Tibial nerve (tissue), 4 donors: Measurements from ENCODE around the gene POU3F3. TPM values are rescaled to one million over a fixed set of nuclear protein-coding genes. Genes with fewer than 3 reads are reported as not detected.

ENCODE experiments used
- DNase-seq, 2 donors: peaks; one replicate each; pipeline ENCODE4 v3.0.0-alpha.2; 2019; ENCODE audit warnings: low spot score in 2 of 2
- H3K27ac ChIP-seq, 4 donors: fragments of 200-600 bp; sonication (generic) in 3 of 4; one replicate each; pipeline ENCODE4 v1.5.1; 2017 to 2019; ENCODE audit warnings: mild to moderate bottlenecking in 1 of 4
- H3K27me3 ChIP-seq, 2 donors: fragments of 200-600 bp; sonication (generic) in 1 of 2; one replicate each; pipeline versions ENCODE4 v1.5.1 to v1.6.0; 2017 to 2019
- H3K36me3 ChIP-seq, 3 donors: fragments of 200-600 bp; sonication (generic); one replicate each; pipeline ENCODE4 v1.5.1; 2018 to 2019
- H3K4me1 ChIP-seq, 4 donors: fragments of 200-600 bp; sonication (generic) in 3 of 4; one replicate each; pipeline ENCODE4 v1.5.1; 2017 to 2019
- H3K4me3 ChIP-seq, 4 donors: fragments of 200-600 bp; sonication (generic) in 3 of 4; one replicate each; pipeline ENCODE4 v1.5.1; 2017 to 2019; ENCODE audit warnings: mild to moderate bottlenecking in 1 of 4, moderate library complexity in 1 of 4
- H3K9me3 ChIP-seq, 4 donors: fragments of 200-600 bp; sonication (generic) in 3 of 4; one replicate each; pipeline ENCODE4 v1.5.1; 2017 to 2019
- CTCF ChIP-seq, 5 experiments: fragments of 200-600 bp in 3 of 5; fragments of 450-650 bp in 2 of 5; sonication (generic) in 3 of 5; IDR thresholded peaks; one replicate each; pipeline ENCODE4 v1.5.1; 2016 to 2019; ENCODE audit warnings: antibody characterized with exemption in 5 of 5, mild to moderate bottlenecking in 3 of 5, moderate library complexity in 2 of 5
- EP300 ChIP-seq, 2 donors: sonication (generic); formaldehyde crosslinking; IDR thresholded peaks; one replicate each; pipeline ENCODE4 v1.6.1; 2017; ENCODE audit warnings: antibody characterized with exemption in 2 of 2, mild to moderate bottlenecking in 1 of 2
- POLR2A ChIP-seq, 2 donors: fragments of 450-650 bp; IDR thresholded peaks; one replicate each; pipeline ENCODE4 v1.6.1; 2017; ENCODE audit warnings: antibody characterized with exemption in 2 of 2, mild to moderate bottlenecking in 2 of 2, moderate library complexity in 2 of 2
- WGBS, 2 donors: methylation state at CpG; one replicate each; pipeline ENCODE4 v1.1.5; 2018; 5-methylcytosine and 5-hydroxymethylcytosine counted together
- total RNA-seq, 4 donors: library from RNA; depleted of rRNA; stranded (reverse); fragments of >200 nt; gene quantifications; one replicate each; pipeline ENCODE4 v1.1.0, GENCODE V29; 2016

The POU3F3 gene
- total RNA-seq, 4 donors from 2014 or later: not detected

GRCh38 chr2:104818264-104818663, 35.7 kb upstream of the POU3F3 start:
- no peaks in the 10 kb centered on the region for H3K9me3 ChIP-seq
- 76 to 77% methylated on average over 6 of the region's 6 CpGs for WGBS, 2 donors
- H3K27me3 ChIP-seq: no peaks in the 10 kb centered on the region

GRCh38 chr2:104820126-104820525, 33.8 kb upstream of the POU3F3 start:
- TF ChIP-seq EP300 (IDR thresholded peaks at IDR 0.05) (no peak), POLR2A (IDR thresholded peaks at IDR 0.05) (no peak), CTCF (IDR thresholded peaks at IDR 0.05) (no peak)
- 75 to 84% methylated on average over 3 of the region's 3 CpGs for WGBS, 2 donors
- Histone ChIP-seq H3K4me3 (no peak overlapping the region), H3K9me3 (no peaks in the 10 kb centered on the region), H3K27me3 (no peaks in the 10 kb centered on the region), H3K27ac (no peak overlapping the region), H3K4me1 (no peaks in the 10 kb centered on the region), H3K36me3 (no peaks in the 10 kb centered on the region)
- no peak for DNase-seq

More at GRCh38 chr2:104818264-104818663, 35.7 kb upstream of the POU3F3 start:
- Histone ChIP-seq H3K27ac (no peak overlapping the region), H3K36me3 (no peaks in the 10 kb centered on the region), H3K4me1 (no peaks in the 10 kb centered on the region), H3K4me3 (no peak overlapping the region)
- DNase-seq: no peak
- TF ChIP-seq POLR2A (IDR thresholded peaks at IDR 0.05) (no peak), EP300 (IDR thresholded peaks at IDR 0.05) (no peak), CTCF (IDR thresholded peaks at IDR 0.05) (no peak)

DNA sequence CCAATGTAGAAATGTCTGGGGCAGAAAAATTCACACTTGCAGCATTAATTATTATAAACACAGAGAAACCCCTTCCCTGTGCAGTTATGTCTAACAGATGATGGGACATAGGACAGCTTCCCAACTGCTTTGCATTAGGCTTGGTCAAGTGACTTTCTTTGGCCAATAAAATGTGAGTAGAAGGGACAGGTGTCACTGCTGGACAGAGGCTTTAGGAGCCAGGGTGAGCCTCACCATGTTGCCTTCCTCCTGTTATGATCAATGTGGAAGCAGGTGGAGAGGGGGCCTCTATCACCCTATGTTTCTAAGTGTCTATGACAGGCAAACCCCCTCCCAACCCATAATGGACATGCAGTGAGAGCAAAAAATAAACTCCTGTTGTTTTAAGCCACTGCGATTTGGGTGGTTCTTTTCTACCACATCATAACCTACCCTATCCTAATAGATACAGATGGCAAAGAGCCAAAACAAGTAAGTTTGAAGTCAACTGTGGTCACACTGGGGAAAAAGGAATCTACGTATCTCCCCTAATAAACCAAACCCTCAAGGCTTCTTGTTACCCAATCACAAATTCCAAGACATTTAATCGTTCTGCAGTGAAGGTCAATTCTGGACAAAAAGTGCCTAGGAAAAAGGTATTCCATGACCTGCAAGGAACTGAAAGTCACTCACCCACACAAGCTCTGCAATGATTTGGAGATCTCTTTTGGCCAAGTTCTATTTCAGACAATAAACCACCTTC, 28.6 kb upstream of the POU3F3 start:
- no peak for DNase-seq
- Histone ChIP-seq H3K36me3 (no peaks in the 10 kb centered on the region), H3K27ac (no peak overlapping the region), H3K27me3 (no peaks in the 10 kb centered on the region), H3K4me3 (no peak overlapping the region), H3K9me3 (no peaks in the 10 kb centered on the region), H3K4me1 (no peaks in the 10 kb centered on the region)
- WGBS, 2 donors: 37 to 51% methylated on average over 3 of the region's 3 CpGs
- TF ChIP-seq CTCF (IDR thresholded peaks at IDR 0.05) (no peak), EP300 (IDR thresholded peaks at IDR 0.05) (no peak), POLR2A (IDR thresholded peaks at IDR 0.05) (no peak)

DNA sequence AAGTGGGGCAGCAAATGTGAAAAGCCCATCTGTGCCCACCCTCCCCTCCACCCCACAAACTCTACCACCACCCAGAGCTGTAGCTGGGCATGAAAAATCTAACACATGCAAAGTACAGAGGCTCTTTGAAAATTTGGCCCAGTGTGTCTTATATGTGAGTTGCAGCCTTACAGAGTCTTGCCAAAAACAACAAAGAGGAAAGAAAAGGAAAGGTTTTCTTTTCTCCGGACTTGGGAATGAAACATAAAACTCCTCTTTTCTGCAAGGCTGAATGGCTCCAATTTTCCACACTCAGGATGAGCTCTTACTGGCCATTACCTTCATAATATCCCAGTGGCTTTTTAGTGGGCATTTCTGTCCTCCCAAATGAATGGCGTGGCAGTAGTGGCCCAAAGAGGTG, 27.9 kb upstream of the POU3F3 start:
- no peak overlapping the region for H3K4me3 ChIP-seq
- TF ChIP-seq EP300 (IDR thresholded peaks at IDR 0.05) (no peak), CTCF (IDR thresholded peaks at IDR 0.05) (no peak), POLR2A (IDR thresholded peaks at IDR 0.05) (no peak)
- DNase-seq: no peak
- no peaks in the 10 kb centered on the region for H3K9me3 ChIP-seq
- no peaks in the 10 kb centered on the region for H3K36me3 ChIP-seq
- H3K27ac ChIP-seq: no peak overlapping the region
- no peaks in the 10 kb centered on the region for H3K4me1 ChIP-seq
- 16 to 42% methylated on average over 2 of the region's 2 CpGs for WGBS, 2 donors
- no peaks in the 10 kb centered on the region for H3K27me3 ChIP-seq

DNA sequence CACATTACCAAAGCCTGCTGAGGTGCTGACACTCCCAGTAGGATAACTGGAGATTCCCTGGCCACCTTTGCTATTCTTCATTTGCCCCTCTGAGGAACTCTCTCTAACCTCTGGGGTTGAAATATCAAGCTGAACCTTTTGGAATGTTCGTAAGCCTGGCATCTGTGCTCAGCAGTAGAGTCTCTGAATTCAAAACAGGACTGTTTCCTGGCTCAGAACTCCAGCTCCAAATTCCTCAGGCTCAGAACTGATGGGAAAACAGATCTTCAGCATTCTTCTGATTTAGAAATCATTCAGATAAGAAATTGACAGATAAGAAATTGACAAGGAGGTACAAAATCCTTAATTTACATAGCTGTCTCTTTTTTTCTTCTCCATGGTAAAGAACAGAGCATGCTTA, 22.2 kb upstream of the POU3F3 start:
- no peak overlapping the region for H3K4me3 ChIP-seq
- H3K27me3 ChIP-seq: no peaks in the 10 kb centered on the region
- H3K4me1 ChIP-seq: no peaks in the 10 kb centered on the region
- H3K36me3 ChIP-seq: no peaks in the 10 kb centered on the region
- no peak for DNase-seq
- no peak for TF ChIP-seq CTCF (IDR thresholded peaks at IDR 0.05)
- no peak for TF ChIP-seq EP300 (IDR thresholded peaks at IDR 0.05)
- no peak for TF ChIP-seq POLR2A (IDR thresholded peaks at IDR 0.05)
- WGBS, 2 donors: 49 to 59% methylated on average over 1 of the region's 1 CpG
- H3K9me3 ChIP-seq: no peaks in the 10 kb centered on the region
- no peak overlapping the region for H3K27ac ChIP-seq
